GM20000 (cell line): ENCODE data around the gene EXPH5.

Experiments used
- DNase-seq: peaks from one replicate; pipeline ENCODE4 v3.0.0; 2012; ENCODE audit warnings: low spot score
- TF ChIP-seq, protein P1 (sequence below): IDR thresholded peaks from 2 replicates; pipeline ENCODE4 v1.5.1; 2012; ENCODE audit warnings: mild to moderate bottlenecking, control low read depth; ENCODE audit errors: extremely low read depth, missing control alignments

EXPH5 gene

DNA sequence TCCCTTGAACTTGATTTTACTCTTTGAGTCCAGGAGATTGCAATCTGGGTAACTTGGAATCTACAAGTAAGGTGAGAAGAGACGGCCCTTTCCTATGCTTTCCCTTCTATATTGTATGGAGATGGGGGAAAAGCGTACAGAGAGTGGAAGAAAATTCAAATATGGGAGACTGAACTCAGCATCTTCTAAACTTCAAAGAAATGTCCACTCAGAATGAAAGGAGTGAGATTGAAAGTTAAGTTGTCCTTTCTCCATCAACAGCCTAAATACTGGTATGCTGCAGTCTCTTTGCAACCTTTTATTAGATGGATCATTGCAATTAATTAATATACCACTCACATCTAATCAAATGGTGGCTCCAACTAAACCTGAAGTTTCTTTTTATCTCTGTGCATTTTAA, 6.4 kb upstream of the EXPH5 start:
- TF ChIP-seq, protein P1, sequence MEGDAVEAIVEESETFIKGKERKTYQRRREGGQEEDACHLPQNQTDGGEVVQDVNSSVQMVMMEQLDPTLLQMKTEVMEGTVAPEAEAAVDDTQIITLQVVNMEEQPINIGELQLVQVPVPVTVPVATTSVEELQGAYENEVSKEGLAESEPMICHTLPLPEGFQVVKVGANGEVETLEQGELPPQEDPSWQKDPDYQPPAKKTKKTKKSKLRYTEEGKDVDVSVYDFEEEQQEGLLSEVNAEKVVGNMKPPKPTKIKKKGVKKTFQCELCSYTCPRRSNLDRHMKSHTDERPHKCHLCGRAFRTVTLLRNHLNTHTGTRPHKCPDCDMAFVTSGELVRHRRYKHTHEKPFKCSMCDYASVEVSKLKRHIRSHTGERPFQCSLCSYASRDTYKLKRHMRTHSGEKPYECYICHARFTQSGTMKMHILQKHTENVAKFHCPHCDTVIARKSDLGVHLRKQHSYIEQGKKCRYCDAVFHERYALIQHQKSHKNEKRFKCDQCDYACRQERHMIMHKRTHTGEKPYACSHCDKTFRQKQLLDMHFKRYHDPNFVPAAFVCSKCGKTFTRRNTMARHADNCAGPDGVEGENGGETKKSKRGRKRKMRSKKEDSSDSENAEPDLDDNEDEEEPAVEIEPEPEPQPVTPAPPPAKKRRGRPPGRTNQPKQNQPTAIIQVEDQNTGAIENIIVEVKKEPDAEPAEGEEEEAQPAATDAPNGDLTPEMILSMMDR = no peak
- no peak for DNase-seq

DNA sequence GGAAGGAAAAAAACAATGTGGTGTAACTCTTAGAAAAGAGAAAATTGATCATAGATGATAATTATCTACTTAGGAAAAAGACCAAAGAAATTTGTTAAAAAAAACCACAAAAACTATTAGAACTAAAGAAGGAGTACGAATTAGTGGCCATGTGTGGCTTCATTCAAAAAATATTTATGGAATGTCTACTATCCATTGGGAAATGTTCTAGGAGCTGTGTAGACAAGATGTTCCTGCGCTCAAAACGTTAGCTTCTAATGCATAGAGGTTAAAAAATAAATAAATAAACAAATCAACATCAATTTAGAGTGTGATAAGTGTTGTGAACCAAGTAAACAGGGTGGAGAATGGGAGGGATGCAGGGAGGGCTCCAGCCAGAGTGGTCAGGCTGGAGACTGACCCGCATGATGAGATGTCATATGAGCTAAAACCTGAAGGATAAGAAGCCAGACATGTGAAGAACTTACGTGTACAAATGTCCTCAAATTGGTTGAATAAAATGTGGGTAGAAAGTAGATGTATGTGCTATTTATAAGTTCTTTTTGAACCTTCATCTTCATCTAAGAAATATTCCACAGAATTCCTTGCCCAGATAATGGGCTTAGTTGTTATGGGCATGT, 4.3 kb upstream of the EXPH5 start:
- TF ChIP-seq, protein P1 = no peak
- DNase-seq = no peak

DNA sequence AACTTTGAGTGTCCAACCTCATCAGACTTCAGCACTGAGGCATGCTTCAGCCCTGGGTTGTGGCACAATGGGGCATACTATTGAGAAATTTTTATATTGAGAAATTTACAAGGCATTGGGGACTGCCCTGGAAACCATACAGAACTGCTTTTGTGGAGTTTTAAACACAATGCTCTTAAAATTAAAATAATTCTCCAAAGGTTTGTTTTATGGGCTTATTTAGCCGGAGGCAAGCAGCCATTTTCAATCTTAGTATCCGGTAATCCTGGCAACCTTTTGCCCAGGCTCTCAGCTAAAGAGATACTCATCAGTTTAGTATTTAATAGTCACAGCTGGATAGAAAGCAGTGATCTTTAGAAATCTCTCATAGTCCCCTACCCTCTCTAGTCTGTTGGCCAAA, 3.1 kb upstream of the EXPH5 start:
- no peak for DNase-seq
- TF ChIP-seq, protein P1 = no peak

DNA sequence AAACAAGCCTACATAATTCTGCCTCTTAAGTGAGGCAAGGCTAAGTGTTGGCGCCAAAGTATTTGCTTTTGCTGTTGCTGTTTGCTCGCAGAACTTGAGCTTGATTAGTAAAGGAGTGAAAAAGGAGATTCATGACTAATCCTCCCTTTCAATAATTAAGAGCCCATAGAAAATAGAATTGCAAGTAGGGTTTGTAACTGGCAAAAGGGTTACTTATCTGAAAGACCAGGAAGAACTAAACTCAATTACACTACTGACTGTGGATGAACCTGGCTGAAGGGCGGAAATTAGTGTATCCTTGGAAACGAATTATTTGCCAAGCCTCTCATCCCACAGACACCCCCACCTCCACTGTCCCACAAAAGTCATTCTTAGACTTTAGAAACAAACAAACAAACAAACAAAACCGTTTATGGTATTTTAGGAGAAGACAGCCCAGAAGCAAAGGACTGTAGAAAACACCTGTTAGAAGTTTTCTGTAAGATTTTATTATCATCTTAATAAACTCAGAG, 411 bp upstream of the EXPH5 start:
- TF ChIP-seq, protein P1 = no peak
- no peak for DNase-seq

DNA sequence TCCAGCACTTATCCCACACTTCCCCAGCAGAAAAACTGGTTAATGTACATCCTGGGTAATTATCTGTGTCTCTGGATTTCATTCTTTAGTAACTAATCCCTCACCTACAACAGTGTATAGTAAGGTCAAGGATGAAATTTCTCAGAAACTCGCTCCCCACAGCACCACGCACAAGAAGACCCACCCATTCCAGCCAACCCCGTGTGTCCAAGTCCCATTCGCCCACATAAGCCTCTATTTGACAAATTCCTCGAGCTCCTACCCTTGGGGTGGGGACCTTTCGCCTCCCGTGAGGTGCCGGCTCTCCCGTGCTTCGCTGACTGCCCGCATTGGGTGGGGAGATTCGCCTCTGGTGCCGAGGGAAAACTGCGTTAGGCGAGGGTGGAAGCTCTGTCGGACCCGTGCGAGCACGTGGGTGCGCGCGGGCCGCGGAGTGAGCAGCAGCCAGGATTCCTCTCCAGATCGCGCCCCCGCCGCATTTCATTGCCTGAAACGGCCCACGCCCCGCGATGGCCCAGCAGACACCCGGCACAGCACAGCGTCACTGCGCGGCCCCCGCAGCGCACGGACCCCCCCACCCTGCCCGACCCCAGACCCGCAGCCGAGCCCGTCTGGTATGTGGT, 866 bp downstream of the EXPH5 start:
- peak; percentile 41 for DNase-seq

DNA sequence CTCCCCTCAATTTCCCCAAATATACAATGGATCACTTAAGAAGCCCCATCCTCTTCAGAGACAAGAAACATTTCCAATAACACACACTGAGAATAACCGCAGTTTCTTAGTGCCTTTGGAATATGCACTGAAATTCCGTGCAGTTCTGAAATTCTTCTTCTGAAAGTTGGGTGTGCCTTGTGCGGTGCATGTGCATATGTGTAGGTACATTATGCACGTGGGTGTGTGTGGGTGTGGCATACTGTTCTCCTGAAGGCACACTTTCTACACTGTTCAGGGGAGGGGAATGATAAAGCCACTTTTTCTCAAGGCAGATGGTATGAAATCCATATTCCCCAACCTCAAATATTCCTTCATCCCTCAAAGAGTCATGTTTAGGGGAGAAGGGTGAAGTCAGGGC, 1.7 kb downstream of the EXPH5 start:
- TF ChIP-seq, protein P1 = no peak
- no peak for DNase-seq

More for the DNA sequence above, 866 bp downstream of the EXPH5 start:
- TF ChIP-seq, protein P1 = no peak

DNA sequence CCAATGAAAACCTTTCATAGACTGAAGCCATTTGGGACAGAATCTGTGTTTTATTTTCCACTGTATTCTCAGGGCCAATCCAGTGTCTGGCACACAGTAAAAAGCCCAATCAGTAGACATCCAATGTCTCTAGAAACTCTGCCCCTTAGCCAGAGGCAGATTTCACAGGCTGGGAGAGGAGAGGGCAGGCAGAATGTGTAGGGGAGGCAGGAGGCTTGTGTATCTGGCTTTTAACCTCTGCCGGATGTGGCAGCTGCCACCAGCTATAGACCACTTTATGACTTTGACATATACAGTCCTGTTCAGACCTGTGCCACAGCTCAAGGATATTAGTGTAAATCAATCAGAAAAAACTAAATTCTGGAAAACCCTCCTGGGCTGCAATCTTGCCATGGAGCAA, 4.4 kb downstream of the EXPH5 start:
- TF ChIP-seq, protein P1 = no peak
- DNase-seq = no peak
